Cardiac septum (tissue), 1 donor: ENCODE measurements around the gene NCL. TPM values are rescaled to one million over a fixed set of nuclear protein-coding genes. Genes with fewer than 3 reads are reported as not detected.

Experiments
- DNase-seq: peaks from one replicate; pipeline ENCODE4 v3.0.0-alpha.2; 2020; ENCODE audit warnings: low spot score
- intact Hi-C: fragments of 100-400 bp; cut with DNase I; formaldehyde crosslinking; loops from one replicate; pipeline ENCODE4 v1.14.0; 2022
- long read RNA-seq: library from polyadenylated mRNA; unstranded; transcript quantifications from one replicate; pipeline ENCODE4 v2.0.0, GENCODE V29; 2021
- total RNA-seq: library from RNA; stranded (reverse); fragmentation: NEBNext Ultra II Directional; extraction: Animal tissue kit (Norgen Biotek cat#: 25700); gene quantifications from one replicate; pipeline ENCODE4 v1.2.1, GENCODE V29; 2021
- donor health status: DM: no; HTN: no; CAD: no.

The NCL gene
- total RNA-seq = 299 TPM
- long read RNA-seq, full-length matches to known transcripts = 278 of 346 reads
- long read RNA-seq, partial matches to known transcripts = 58 of 346 reads
- long read RNA-seq, other reads (novel, unspliced or antisense) = 10 of 346 reads

- intact Hi-C loops = no loop called here
- DNase-seq = peak; percentile 88
Measured at GRCh38 chr2:231463698-231464575, at the start of gene NCL. Gene NCL (minus strand): TSS chr2:231464484. CDS start chr2:231464353, 131 bp downstream.

GRCh38 chr2:231513746-231514224, 49.5 kb upstream of the NCL start:
- intact Hi-C loops = loop anchor here (5.0 to 10.0 kb wide), 2 partner anchors 201 to 979 kb away; no protein-coding TSS in a partner anchor
- no peak for DNase-seq

- intact Hi-C loops = loop anchor here (5.0 to 10.0 kb wide), 2 partner anchors 203 to 980 kb away; no protein-coding TSS in a partner anchor
- DNase-seq = no peak
Measured at GRCh38 chr2:231512222-231512621, 47.9 kb upstream of the NCL start.

- DNase-seq = no peak
- intact Hi-C loops = no loop called here
Measured at GRCh38 chr2:231503766-231504165, 39.5 kb upstream of the NCL start.

- intact Hi-C loops = no loop called here
- DNase-seq = no peak
Measured at GRCh38 chr2:231502596-231502995, 38.3 kb upstream of the NCL start.

GRCh38 chr2:231497651-231498050, 33.4 kb upstream of the NCL start:
- no peak for DNase-seq
- intact Hi-C loops = no loop called here

GRCh38 chr2:231494669-231495068, 30.4 kb upstream of the NCL start:
- DNase-seq = no peak
- intact Hi-C loops = no loop called here

GRCh38 chr2:231490801-231491200, 26.5 kb upstream of the NCL start:
- DNase-seq = no peak

GRCh38 chr2:231489990-231490389, 25.7 kb upstream of the NCL start:
- intact Hi-C loops = no loop called here
- DNase-seq = no peak

More at GRCh38 chr2:231490801-231491200, 26.5 kb upstream of the NCL start:
- intact Hi-C loops = no loop called here

GRCh38 chr2:231488331-231488730, 24.0 kb upstream of the NCL start:
- intact Hi-C loops = no loop called here
- DNase-seq = no peak

- no peak for DNase-seq
Measured at GRCh38 chr2:231486851-231487596, 22.7 kb upstream of the NCL start.

GRCh38 chr2:231483398-231484329, 19.4 kb upstream of the NCL start:
- intact Hi-C loops = loop anchor here (1.0 kb wide), 1 partner anchor 74 kb away; no protein-coding TSS in a partner anchor
- DNase-seq = no peak

More at GRCh38 chr2:231486851-231487596, 22.7 kb upstream of the NCL start:
- intact Hi-C loops = no loop called here

- peak; percentile 90 for DNase-seq
- intact Hi-C loops = loop anchor here (1.0 kb wide), 1 partner anchor 74 kb away; no protein-coding TSS in a partner anchor
Measured at GRCh38 chr2:231482806-231483391, 18.6 kb upstream of the NCL start.

- intact Hi-C loops = no loop called here
- DNase-seq = no peak
Measured at GRCh38 chr2:231480781-231481180, 16.5 kb upstream of the NCL start.

GRCh38 chr2:231479455-231479854, 15.2 kb upstream of the NCL start:
- intact Hi-C loops = no loop called here
- no peak for DNase-seq

GRCh38 chr2:231476920-231477319, 12.6 kb upstream of the NCL start:
- intact Hi-C loops = no loop called here
- no peak for DNase-seq

- no peak for DNase-seq
- intact Hi-C loops = no loop called here
Measured at GRCh38 chr2:231475965-231476364, 11.7 kb upstream of the NCL start.

- intact Hi-C loops = no loop called here
- DNase-seq = no peak
Measured at GRCh38 chr2:231472816-231473215, 8.5 kb upstream of the NCL start.
